NOMO-1 (cell line): Measurements from ENCODE around the gene GRK2.
A peak's percentile ranks its signal among the peaks of the same experiment; 100 is the strongest.

ENCODE experiments used
- DNase-seq, 2 experiments: peaks; one replicate each; lab custom pipeline; 2025; ENCODE audit not compliant: unreplicated experiment in 2 of 2; lab: John Stamatoyannopoulos, UW

Gene GRK2

GRCh38 chr11:67280788-67281551, 14.7 kb downstream of the GRK2 start:
- DNase-seq, result no peak

GRCh38 chr11:67281552-67282150, 15.4 kb downstream of the GRK2 start:
- DNase-seq, result no peak

GRCh38 chr11:67282155-67282875, 16.0 kb downstream of the GRK2 start:
- DNase-seq, result no peak

- DNase-seq, result no peak
Measured at GRCh38 chr11:67282876-67283371, 16.7 kb downstream of the GRK2 start.

- DNase-seq, result peak; percentile 84 to 88
Measured at GRCh38 chr11:67283481-67283963, 17.2 kb downstream of the GRK2 start.

- no peak for DNase-seq
Measured at GRCh38 chr11:67284811-67285540, 18.7 kb downstream of the GRK2 start.

GRCh38 chr11:67285541-67286498, 19.5 kb downstream of the GRK2 start:
- no peak for DNase-seq

- no peak for DNase-seq
Measured at GRCh38 chr11:67286621-67287333, 20.5 kb downstream of the GRK2 start.

- no peak for DNase-seq
Measured at GRCh38 chr11:67287355-67288197, 21.3 kb downstream of the GRK2 start.

GRCh38 chr11:67288198-67288451, 21.9 kb downstream of the GRK2 start:
- DNase-seq, result peak in 1 of 2 experiments; percentile 96

- DNase-seq, result peak; percentile 85 to 99
Measured at GRCh38 chr11:67288452-67289225, 22.4 kb downstream of the GRK2 start.

GRCh38 chr11:67289226-67289650, 23.0 kb downstream of the GRK2 start, which contains the start of gene ANKRD13D:
TSS of gene ANKRD13D (plus strand) at chr11:67289303. CDS start at chr11:67289461, 158 bp downstream.
- no peak for DNase-seq

GRCh38 chr11:67289651-67290479, 23.6 kb downstream of the GRK2 start:
- peak in 1 of 2 experiments; percentile 37 for DNase-seq

GRCh38 chr11:67290801-67291200, 24.5 kb downstream of the GRK2 start:
- DNase-seq, result no peak

- no peak for DNase-seq
Measured at GRCh38 chr11:67291481-67292381, 25.5 kb downstream of the GRK2 start.

- DNase-seq, result no peak
Measured at GRCh38 chr11:67292671-67293070, 26.4 kb downstream of the GRK2 start.
